Fibroblast of lung (primary cell): ENCODE measurements around the gene ABLIM3. TPM values are rescaled to one million over a fixed set of nuclear protein-coding genes. Genes with fewer than 3 reads are reported as not detected.
A peak's percentile ranks its signal among the peaks of the same experiment; 100 is the strongest.

ENCODE experiments used
- DNase-seq, 2 donors: peaks; one replicate each; pipeline versions ENCODE4 v3.0.0 to v3.0.0-alpha.2; 2010; ENCODE audit warnings: low read depth in 2 of 2
- H2AFZ ChIP-seq: 2 replicates; pipeline ENCODE4 v1.5.1; 2012; ENCODE audit warnings: low read length, control low read depth, inconsistent platforms
- H3K27ac ChIP-seq: 2 replicates; pipeline ENCODE4 v1.5.1; 2011; ENCODE audit warnings: low read length, control low read depth; ENCODE audit not compliant: insufficient read depth
- H3K27me3 ChIP-seq: 2 replicates; pipeline ENCODE4 v1.5.1; 2011; ENCODE audit warnings: mild to moderate bottlenecking, low read length; ENCODE audit not compliant: control insufficient read depth, insufficient read depth
- H3K36me3 ChIP-seq: 2 replicates; pipeline ENCODE4 v1.5.1; 2011; ENCODE audit warnings: low read length; ENCODE audit not compliant: control insufficient read depth, insufficient read depth
- H3K4me1 ChIP-seq: 2 replicates; pipeline ENCODE4 v1.5.1; 2011; ENCODE audit warnings: low read length; ENCODE audit not compliant: control insufficient read depth, insufficient read depth; ENCODE audit errors: extremely low read depth
- H3K4me2 ChIP-seq: 2 replicates; pipeline ENCODE4 v1.5.1; 2011; ENCODE audit warnings: low read length, control low read depth; ENCODE audit not compliant: insufficient read depth; ENCODE audit errors: extremely low read depth
- H3K4me3 ChIP-seq, 4 experiments: fragments of 200-600 bp in 1 of 4; sonication (generic) in 1 of 4; replicated peaks in 1 of 4; 2 replicates each; pipeline ENCODE4 v1.5.1; 2011 to 2016; ENCODE audit warnings: low read length in 4 of 4, low read depth in 3 of 4, mild to moderate bottlenecking in 3 of 4, control low read depth in 2 of 4, inconsistent platforms in 1 of 4, mixed read lengths in 1 of 4; ENCODE audit not compliant: insufficient read depth in 1 of 4; ENCODE audit errors: control extremely low read depth in 1 of 4
- H3K79me2 ChIP-seq: 2 replicates; pipeline ENCODE4 v1.5.1; 2012; ENCODE audit warnings: mild to moderate bottlenecking, low read length, inconsistent platforms; ENCODE audit not compliant: control insufficient read depth, insufficient read depth
- H3K9ac ChIP-seq: 2 replicates; pipeline ENCODE4 v1.5.1; 2011; ENCODE audit warnings: mild to moderate bottlenecking, low read length, control low read depth; ENCODE audit not compliant: insufficient read depth
- H3K9me3 ChIP-seq: 2 replicates; pipeline ENCODE4 v1.5.1; 2012; ENCODE audit warnings: low read depth, low read length; ENCODE audit not compliant: control insufficient read depth, insufficient read depth
- H4K20me1 ChIP-seq: 2 replicates; pipeline ENCODE4 v1.5.1; 2011; ENCODE audit warnings: low read length; ENCODE audit not compliant: control insufficient read depth, insufficient read depth; ENCODE audit errors: extremely low read depth
- CTCF ChIP-seq, 2 donors: IDR thresholded peaks in 1 of 2; conservative IDR thresholded peaks in 1 of 2; 1 replicate in 1 of 2; 2 replicates in 1 of 2; pipeline ENCODE4 v1.5.1; 2011 to 2012; ENCODE audit warnings: low read length in 2 of 2, control low read depth in 1 of 2, inconsistent platforms in 1 of 2, low read depth in 1 of 2, mild to moderate bottlenecking in 1 of 2
- EZH2 ChIP-seq: IDR thresholded peaks from 2 replicates; pipeline ENCODE4 v1.5.1; 2012; ENCODE audit warnings: low read length, control low read depth, mild to moderate bottlenecking; ENCODE audit errors: missing control alignments
- polyA plus RNA-seq, 2 donors: library from polyadenylated mRNA; depleted of rRNA in 1 of 2; stranded (reverse) in 1 of 2; unstranded in 1 of 2; fragments of >200 nt; gene quantifications; 2 replicates each; pipeline ENCODE4 v1.2.1, GENCODE V29; 2011 to 2012; ENCODE audit warnings: missing spikeins in 1 of 2
- total RNA-seq: library from RNA; depleted of rRNA; stranded (reverse); fragments of >200 nt; gene quantifications from 2 replicates; pipeline ENCODE4 v1.2.1, GENCODE V29; 2014

Gene ABLIM3
- total and polyA plus RNA-seq, 2 donors (not counting 1 experiment from before 2014, with no cell fraction given), result 48.1 to 49.9 TPM

- peaks cover 3% of the 10 kb centered on the region for H3K36me3 ChIP-seq
- no peak overlapping the region for H2AFZ ChIP-seq
- peaks cover 91% of the 10 kb centered on the region for H3K79me2 ChIP-seq
- H3K27ac ChIP-seq, result peak overlapping the region; percentile 70
- H3K4me2 ChIP-seq, result no peak overlapping the region
- H3K9ac ChIP-seq, result no peak overlapping the region
- no peaks in the 10 kb centered on the region for H3K9me3 ChIP-seq
- no peaks in the 10 kb centered on the region for H3K27me3 ChIP-seq
- peaks cover 51% of the 10 kb centered on the region for H3K4me1 ChIP-seq
- no peaks in the 10 kb centered on the region for H4K20me1 ChIP-seq
- TF ChIP-seq CTCF (conservative IDR thresholded peaks at IDR 0.05 in 1 of 2, IDR thresholded peaks at IDR 0.05 in 1 of 2; ENCODE audit: low read depth in 1 of 2, low read length in 2 of 2) (no peak), EZH2 (no peak)
- DNase-seq, result no peak
- no peak overlapping the region for H3K4me3 ChIP-seq
Observed at GRCh38 chr5:149154650-149155049, 13.4 kb downstream of the ABLIM3 start.

DNA sequence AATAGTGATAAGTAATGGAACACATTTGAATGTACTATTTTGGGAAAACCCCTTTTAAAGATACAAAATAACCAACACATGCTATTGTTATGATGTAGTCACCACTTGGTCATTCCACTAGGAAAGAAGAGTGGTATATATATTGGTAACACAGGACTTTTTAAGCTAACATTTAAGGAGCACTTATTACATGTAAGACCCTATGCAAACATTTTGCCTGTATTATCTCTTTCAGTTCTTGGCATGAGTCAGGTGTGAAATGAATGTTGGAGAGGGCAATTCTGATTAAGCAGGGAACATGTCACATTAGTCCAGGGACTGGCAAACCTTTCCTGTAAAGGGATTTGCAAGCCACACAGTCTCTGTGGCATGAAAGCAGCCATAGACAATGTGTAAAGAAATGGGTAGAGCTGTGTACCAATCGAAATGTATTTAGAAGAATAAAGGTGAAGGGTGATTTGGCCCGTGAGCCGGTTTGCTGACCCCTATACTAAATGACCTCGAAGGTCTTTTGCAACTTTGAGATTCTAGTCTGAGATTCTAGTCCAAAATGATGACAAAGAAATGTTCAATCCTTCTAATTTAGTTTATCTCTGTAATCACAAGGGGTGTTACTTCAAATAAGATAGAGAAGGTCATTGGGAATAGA is 15.3 kb downstream of the ABLIM3 start:
- Histone ChIP-seq H2AFZ (no peak overlapping the region), H3K79me2 (peaks cover 87% of the 10 kb centered on the region), H3K27ac (no peak overlapping the region), H4K20me1 (no peaks in the 10 kb centered on the region), H3K4me2 (no peak overlapping the region), H3K4me1 (peaks cover 43% of the 10 kb centered on the region), H3K4me3 (no peak overlapping the region), H3K9me3 (no peaks in the 10 kb centered on the region), H3K36me3 (peaks cover 3% of the 10 kb centered on the region), H3K9ac (no peak overlapping the region), H3K27me3 (no peaks in the 10 kb centered on the region)
- TF ChIP-seq CTCF (conservative IDR thresholded peaks at IDR 0.05 in 1 of 2, IDR thresholded peaks at IDR 0.05 in 1 of 2; ENCODE audit: low read depth in 1 of 2, low read length in 2 of 2), result no peak
- no peak for TF ChIP-seq EZH2
- no peak for DNase-seq

DNA sequence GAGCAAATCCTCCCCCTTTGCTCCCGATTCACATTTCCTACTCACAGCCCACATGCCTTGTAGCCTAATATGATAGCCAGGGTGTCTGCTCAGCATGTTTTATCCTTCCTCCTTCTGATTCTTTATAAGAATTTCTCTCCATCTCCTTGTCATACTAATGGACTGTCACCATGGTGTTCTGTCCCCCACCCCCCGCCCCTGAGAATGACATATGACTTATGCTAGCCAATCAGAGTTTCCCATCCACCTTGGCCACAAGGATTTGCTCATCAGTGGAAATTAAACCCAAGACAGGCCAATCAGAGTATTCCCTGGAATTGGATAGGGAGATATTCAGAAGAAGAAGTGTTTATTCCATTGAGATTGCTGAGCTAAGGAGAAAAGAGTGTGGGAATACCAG is 16.0 kb downstream of the ABLIM3 start:
- no peak for TF ChIP-seq CTCF (conservative IDR thresholded peaks at IDR 0.05 in 1 of 2, IDR thresholded peaks at IDR 0.05 in 1 of 2; ENCODE audit: low read depth in 1 of 2, low read length in 2 of 2)
- no peak for TF ChIP-seq EZH2
- Histone ChIP-seq H4K20me1 (no peaks in the 10 kb centered on the region), H3K9me3 (no peaks in the 10 kb centered on the region), H3K4me3 (no peak overlapping the region), H3K27me3 (no peaks in the 10 kb centered on the region), H3K36me3 (peaks cover 3% of the 10 kb centered on the region), H2AFZ (no peak overlapping the region), H3K79me2 (peaks cover 87% of the 10 kb centered on the region), H3K4me2 (no peak overlapping the region), H3K4me1 (peaks cover 36% of the 10 kb centered on the region), H3K27ac (no peak overlapping the region), H3K9ac (no peak overlapping the region)
- DNase-seq, result no peak
